NCI-H774 (cell line): ENCODE measurements around the gene KCNG2.

ENCODE experiments used
- DNase-seq: peaks from one replicate; lab custom pipeline; 2025; lab: John Stamatoyannopoulos, UW

Gene KCNG2

GRCh38 chr18:79819064-79819967 is 21.6 kb downstream of the KCNG2 start:
- DNase-seq = no peak

DNA sequence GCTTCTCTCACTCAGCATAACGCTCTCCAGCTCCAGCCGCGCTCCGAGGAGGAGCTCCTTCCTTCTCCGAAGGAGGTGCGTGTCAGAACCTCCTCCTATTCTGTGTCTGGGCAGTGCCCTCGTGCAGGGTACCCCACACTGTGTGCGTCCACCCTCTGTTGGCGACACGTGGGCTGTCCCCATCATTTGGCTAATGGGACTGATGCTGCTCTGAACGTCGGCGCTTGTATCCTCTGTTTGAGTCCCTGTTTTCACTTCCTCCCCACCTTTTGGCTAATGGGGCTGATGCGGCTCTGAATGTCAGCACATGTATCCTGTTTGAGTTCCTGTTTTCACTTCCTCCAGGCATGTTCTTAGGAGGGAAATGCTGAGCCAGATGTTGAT is 22.2 kb downstream of the KCNG2 start:
- DNase-seq = no peak

DNA sequence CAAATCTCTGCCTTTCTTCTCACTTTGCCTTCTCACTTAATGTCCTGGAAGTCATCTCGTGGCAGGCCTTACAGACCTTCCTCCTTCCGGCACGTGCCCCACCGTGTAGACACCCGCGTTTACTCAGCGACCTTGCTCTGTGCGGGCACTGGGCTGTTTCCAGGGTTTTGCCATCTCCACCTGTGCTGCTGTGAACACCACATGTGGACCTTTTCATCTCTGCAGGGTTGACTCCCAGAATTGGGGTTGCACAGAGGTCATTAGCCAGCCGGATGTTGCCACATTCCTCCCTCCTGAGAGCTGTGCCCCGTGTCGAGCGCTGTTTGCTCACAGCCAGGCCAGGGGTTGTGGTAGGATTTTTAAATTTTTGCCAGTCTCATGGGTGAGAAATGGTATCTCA is 25.4 kb downstream of the KCNG2 start:
- no peak for DNase-seq

DNA sequence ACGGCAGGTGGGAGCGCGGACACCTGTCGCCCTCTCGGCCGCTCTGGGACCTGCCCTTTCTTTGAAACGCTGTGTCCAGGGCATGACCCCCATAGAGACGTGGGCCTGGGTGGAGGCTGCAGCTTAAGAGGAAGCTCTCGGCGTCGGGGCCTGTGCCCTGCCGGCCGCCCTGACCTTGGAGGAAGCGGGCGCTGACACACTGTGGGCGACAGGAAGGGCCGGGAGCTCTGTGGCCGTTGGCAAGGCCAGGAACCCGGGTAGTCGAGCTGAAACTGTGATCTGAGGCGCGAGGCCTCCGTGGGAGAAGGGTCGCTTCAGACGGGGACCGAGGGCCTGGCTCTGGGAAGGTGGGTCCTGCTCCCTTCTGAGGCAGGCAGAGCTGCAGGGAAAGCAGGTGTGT is 28.2 kb downstream of the KCNG2 start:
- DNase-seq = no peak

- DNase-seq = no peak
These were observed 29.2 kb downstream of the KCNG2 start for GRCh38 chr18:79826966-79827365.

DNA sequence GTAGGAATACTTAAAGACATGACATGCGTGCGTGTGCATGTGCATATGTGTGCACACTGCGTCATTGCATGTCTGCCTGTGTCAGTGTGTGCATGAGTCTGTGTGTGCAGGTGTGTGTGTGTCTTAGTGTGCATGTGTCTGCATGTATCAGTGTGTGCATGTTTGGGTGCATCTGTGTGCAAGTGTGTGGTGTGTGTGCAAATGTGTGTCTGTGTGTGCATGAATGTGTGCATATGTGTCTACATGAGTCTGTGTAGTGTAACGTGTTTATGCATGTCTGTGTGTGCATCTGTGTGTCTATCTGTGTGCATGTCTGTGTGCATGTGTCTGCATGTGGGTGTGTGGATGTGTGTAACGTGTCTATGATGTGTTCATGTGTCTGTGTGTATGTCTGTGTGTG is 30.5 kb downstream of the KCNG2 start:
- no peak for DNase-seq

DNA sequence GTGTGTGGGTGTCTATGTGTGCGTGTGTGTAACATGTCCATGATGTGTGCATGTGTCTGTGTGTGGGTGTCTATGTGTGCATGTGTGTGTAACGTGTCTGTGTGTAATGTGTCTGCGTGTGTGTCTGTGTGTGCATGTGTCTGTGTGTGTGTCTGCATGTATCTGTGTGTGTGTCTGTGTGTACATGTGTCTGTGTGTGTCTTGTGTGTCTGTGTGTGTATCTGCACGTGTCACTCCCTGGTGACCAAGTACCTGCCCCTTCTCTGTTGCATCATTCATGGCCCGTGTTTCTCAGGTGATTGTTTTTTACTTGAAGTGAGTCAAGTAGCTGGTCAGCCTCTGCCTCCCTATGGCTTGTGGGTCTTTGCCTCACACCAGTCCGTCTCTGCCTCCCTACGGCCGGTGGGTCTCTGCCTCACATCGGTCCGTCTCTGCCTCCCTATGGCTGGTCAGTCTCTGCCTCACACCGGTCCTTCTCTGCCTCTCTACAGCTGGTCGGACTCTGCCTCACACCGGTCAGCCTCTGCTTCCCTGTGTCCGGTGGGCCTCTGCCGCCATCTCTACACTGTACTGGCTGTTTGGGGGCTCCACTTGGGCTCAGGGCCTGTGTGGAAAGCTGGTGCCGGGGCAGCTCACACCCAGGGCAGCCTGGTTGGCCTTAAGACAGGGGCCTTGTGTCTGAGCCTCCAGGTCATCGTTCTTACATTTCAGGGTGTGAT is 31.6 kb downstream of the KCNG2 start:
- no peak for DNase-seq

DNA sequence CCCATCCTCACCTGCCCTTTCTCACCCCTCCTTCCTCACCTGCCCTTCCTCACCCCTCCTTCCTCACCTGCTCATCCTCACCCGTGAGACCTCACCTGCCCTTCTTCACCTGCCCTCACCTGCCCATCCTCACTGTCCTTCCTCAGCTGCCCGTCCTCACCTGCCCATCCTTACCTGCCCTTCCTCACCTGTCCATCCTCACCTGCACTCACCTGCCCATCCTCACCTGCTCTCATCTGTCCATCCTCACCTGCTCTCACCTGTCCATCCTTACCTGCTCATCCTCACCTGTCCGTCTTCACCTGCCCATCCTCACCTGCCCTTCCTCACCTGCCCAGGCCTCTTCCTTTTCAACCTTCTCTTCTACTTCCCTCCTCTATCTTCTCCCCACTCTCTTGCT is 34.4 kb downstream of the KCNG2 start:
- no peak for DNase-seq

DNA sequence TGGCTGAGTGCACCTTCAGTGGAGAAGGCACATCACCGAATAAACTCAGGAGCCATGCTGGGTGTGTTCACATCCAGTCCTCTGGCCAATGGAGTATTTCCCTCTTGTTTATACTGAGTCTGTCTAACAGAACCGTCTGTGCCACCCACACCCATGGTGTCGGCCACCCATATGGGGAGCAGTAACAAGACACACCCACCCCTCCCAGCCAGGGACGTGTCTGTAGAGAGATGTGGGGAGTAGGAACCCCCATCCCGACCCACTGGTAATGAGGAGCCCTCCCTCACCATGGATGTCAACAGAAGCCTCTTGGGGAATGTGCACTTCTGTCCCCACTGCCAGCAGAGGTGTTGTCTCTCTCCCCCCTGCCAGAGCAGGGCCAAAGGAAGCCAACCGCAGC is 37.1 kb downstream of the KCNG2 start:
- DNase-seq = no peak

- no peak for DNase-seq
These were observed 44.2 kb downstream of the KCNG2 start for GRCh38 chr18:79841936-79842335.

- no peak for DNase-seq
These were observed 47.3 kb downstream of the KCNG2 start for GRCh38 chr18:79844999-79845563.

- no peak for DNase-seq
These were observed 49.3 kb downstream of the KCNG2 start for GRCh38 chr18:79846936-79847557.

DNA sequence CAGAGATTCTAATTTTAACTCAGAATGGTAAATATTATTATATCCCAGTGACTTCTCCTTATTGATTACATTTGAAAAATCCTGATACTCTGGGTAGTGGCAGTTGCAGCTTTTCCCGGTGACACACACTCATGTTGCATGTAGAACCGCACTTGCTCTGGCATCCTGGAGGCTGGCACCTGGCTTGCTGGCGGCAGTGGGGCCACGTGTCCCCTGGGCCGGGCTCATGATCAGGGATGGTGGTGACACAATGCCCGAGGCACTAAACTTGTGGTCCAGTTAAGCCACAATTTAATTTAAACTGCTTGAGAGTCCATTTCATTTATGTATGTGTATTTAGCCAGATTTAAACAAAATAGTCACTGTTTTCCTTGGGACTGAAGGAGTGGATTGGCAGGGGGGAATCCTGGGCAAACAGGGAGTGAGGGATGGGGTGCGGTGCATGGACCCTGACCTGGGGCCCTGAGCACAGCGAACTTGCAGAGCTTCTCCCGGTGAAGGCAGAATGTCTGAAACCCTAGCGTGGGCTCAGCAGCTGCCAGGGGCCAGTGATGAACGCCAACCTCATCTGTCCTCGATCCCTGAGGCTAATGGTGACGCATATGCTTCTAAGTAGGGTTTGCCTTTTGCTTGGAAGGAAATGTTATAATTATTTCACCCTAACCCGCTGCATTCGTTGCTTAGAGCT is 50.0 kb downstream of the KCNG2 start:
- no peak for DNase-seq

DNA sequence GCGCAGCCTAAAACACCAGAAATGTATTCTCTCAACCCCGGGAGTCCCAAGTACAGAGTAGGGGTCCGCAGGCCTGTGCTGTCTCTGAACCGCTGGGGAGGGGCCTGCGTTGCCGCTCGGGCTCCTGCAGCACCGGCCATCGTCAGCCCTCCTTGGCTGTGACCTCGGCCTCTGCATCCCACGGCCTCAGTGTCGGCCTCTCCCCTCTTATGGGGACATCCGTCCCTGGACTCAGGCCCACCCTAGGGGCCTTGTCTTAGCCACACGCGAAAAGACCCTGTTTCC is 50.5 kb downstream of the KCNG2 start:
- DNase-seq = no peak

DNA sequence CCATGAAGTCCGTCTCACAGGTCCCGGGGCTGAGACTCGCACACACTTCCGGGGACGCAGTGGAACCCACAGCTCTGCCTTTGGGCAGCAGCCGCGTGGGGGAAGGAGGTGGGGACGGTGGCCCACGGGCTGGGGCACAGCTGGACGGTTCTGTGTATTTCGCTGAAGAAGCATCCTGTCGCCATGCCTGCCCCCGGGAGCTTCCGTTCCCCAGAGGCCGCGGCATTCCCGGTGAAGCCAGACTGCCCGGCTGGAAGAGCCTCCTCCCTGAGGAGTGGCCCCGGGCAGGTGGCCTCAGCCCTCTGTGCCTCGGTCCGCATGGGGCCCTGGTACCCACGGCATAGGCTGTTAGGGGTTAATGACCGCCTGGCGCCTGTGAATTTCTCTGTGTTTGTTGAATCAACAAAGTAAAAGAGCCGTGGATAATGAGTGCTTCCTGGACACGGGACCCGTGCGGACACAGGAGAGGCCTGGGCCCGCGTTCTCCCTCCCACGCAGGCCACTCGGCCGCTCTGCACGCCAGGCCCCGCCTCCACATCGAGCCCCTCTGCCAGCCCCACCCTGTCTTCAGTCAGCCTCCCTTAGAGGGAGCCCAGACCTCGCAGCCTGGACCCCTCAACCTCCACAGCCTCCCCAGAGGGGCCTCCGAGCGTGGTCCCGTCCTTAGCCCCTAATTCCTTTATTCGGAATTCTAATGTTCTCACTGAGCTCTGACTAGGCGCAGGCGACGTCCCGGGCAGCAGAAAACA is 51.0 kb downstream of the KCNG2 start:
- no peak for DNase-seq

DNA sequence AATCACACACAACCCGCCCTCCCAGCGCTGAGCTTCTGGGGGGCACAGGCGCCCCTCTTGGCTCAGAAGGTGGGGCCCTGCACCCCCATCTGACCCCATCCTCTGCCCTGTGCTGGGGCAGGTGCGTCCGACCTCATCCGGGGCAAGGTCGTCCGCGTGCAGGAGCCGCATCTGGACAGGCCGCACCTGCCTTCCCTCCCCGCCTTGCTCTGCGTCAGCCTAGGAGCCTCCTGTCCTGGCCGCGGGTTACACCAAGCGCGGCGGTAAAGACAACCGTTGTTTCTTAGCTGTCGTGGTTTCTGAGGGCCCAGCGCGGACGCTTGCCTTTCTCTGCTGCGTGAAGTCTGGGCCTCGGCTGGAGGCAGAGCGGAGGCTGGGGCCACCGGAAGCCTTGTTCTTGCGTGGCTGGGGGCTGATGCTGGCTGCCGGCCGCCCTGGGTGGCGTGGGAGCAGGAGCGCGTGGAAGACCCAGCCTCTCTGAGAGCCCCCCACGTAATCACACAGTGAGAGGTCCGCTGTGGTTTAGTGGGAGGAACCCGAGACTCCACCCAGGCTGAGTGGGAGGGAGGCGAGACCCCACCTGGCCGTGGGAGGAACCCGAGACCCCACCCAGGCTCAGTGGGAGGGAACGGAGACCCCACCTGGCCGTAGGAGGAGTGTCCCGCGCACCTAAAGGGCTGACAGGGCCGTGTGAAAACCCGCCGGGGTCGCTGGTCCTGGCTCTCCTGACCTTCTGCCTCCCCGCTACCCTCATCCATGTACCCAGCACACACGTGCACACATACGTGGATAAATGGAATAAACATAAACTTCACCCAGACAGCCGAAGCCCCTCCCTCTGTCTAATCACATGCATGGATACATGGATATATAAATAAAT is 51.8 kb downstream of the KCNG2 start:
- DNase-seq = no peak

GRCh38 chr18:79850731-79851130 is 53.0 kb downstream of the KCNG2 start:
- no peak for DNase-seq

GRCh38 chr18:79851489-79851888 is 53.8 kb downstream of the KCNG2 start:
- no peak for DNase-seq

DNA sequence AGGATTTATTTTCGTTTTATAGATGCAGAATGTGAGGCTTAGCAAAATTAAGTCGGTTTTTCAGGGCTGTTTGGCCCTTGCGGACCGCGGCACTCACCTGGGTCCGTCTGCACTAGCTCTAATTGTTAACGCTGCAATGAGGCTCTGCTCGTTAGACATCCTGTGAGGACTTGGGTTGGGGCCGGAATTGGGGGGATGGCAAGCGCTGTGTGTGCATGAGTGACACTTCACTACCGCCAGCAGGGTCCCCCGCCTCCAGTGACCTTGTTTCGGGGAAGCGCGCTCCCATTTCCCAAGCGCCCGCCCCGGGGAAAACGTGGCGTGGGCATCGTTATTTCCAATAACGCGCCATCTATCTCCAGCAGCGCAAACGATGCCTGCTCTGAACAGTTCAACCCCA is 54.2 kb downstream of the KCNG2 start:
- no peak for DNase-seq

- DNase-seq = no peak
These were observed 55.0 kb downstream of the KCNG2 start for GRCh38 chr18:79852561-79853302.
